Prostate gland (tissue), 2 donors: Measurements from ENCODE around the gene TTC22.

ENCODE experiments used
- POLR2AphosphoS5 ChIP-seq: sonication (generic); formaldehyde crosslinking; IDR thresholded peaks from one replicate; pipeline ENCODE4 v1.6.1; 2017; ENCODE audit warnings: antibody characterized with exemption
- TF ChIP-seq, protein P1 (sequence below), 4 experiments: fragments of 200-600 bp in 2 of 4; fragments of 450-650 bp in 2 of 4; sonication (generic) in 2 of 4; IDR thresholded peaks; 1 replicate in 3 of 4; 2 replicates in 1 of 4; pipeline ENCODE4 v1.5.1; 2016 to 2019; ENCODE audit warnings: antibody characterized with exemption in 4 of 4, mild to moderate bottlenecking in 2 of 4, moderate library complexity in 2 of 4

DNA sequence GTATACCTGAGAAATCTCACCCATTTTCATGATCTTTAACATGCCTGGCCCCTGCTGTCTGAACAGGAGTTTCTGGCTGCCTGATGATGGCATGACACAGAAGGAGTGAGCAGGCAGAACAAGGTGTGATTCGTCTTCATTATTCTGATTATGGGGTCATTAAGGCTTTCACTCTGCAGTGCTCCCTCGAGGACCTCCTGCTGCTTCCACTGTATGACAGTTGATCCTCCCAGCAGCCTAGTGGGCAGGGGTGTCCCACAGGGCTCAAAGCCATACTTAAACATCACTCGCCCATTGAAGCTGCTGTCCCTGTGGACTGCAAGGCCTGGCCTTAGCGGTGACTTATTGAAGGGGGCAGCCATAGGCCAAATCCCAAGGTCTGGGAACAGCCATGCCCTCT lies 24.1 kb downstream of the TTC22 start:
- TF ChIP-seq, protein P1, sequence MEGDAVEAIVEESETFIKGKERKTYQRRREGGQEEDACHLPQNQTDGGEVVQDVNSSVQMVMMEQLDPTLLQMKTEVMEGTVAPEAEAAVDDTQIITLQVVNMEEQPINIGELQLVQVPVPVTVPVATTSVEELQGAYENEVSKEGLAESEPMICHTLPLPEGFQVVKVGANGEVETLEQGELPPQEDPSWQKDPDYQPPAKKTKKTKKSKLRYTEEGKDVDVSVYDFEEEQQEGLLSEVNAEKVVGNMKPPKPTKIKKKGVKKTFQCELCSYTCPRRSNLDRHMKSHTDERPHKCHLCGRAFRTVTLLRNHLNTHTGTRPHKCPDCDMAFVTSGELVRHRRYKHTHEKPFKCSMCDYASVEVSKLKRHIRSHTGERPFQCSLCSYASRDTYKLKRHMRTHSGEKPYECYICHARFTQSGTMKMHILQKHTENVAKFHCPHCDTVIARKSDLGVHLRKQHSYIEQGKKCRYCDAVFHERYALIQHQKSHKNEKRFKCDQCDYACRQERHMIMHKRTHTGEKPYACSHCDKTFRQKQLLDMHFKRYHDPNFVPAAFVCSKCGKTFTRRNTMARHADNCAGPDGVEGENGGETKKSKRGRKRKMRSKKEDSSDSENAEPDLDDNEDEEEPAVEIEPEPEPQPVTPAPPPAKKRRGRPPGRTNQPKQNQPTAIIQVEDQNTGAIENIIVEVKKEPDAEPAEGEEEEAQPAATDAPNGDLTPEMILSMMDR (IDR thresholded peaks at IDR 0.05), result no peak
- TF ChIP-seq POLR2AphosphoS5, result no peak
